Thyroid gland (tissue), 4 donors: Measurements from ENCODE around the gene UCKL1. TPM values are rescaled to one million over a fixed set of nuclear protein-coding genes. Genes with fewer than 3 reads are reported as not detected.

Source experiments
- DNase-seq, 2 donors: peaks; one replicate each; pipeline ENCODE4 v3.0.0-alpha.2; 2019
- H3K27ac ChIP-seq, 3 donors: fragments of 200-600 bp; sonication (generic); 1 replicate in 2 of 3; 2 replicates in 1 of 3; pipeline ENCODE4 v1.5.1; 2016 to 2019; ENCODE audit warnings: mild to moderate bottlenecking in 1 of 3, moderate library complexity in 1 of 3
- H3K27me3 ChIP-seq: fragments of 200-600 bp; sonication (generic); one replicate; pipeline ENCODE4 v1.5.1; 2019
- H3K36me3 ChIP-seq, 2 donors: fragments of 200-600 bp; sonication (generic); one replicate each; pipeline ENCODE4 v1.5.1; 2016 to 2019
- H3K4me1 ChIP-seq, 2 donors: fragments of 200-600 bp; sonication (generic); one replicate each; pipeline ENCODE4 v1.5.1; 2017 to 2019
- H3K4me3 ChIP-seq, 3 donors: fragments of 200-600 bp; sonication (generic); replicated peaks in 1 of 3; 1 replicate in 2 of 3; 2 replicates in 1 of 3; pipeline ENCODE4 v1.5.1; 2016; ENCODE audit warnings: mild to moderate bottlenecking in 1 of 3
- H3K9me3 ChIP-seq: fragments of 200-600 bp; sonication (generic); one replicate; pipeline ENCODE4 v1.5.1; 2017
- POLR2A ChIP-seq, 2 donors: fragments of 450-650 bp; IDR thresholded peaks; one replicate each; pipeline ENCODE4 v1.6.1; 2017; ENCODE audit warnings: antibody characterized with exemption in 2 of 2, mild to moderate bottlenecking in 2 of 2, moderate library complexity in 1 of 2
- WGBS, 2 donors: methylation state at CpG; one replicate each; pipeline ENCODE4 v1.1.5; 2017; 5-methylcytosine and 5-hydroxymethylcytosine counted together
- intact Hi-C: fragments of 100-400 bp; cut with DNase I; formaldehyde crosslinking; loops from one replicate; pipeline ENCODE4 v1.15.1; 2023
- total RNA-seq, 4 donors: library from RNA; depleted of rRNA; stranded (reverse); fragments of >200 nt; gene quantifications; one replicate each; pipeline ENCODE4 v1.2.3, GENCODE V29; 2016
- TF ChIP-seq, protein P1 (sequence below), 6 experiments: fragments of 200-600 bp in 3 of 6; fragments of 450-650 bp in 3 of 6; sonication (generic) in 3 of 6; IDR thresholded peaks; one replicate each; pipeline ENCODE4 v1.5.1; 2016 to 2019; ENCODE audit warnings: antibody characterized with exemption in 6 of 6, mild to moderate bottlenecking in 2 of 6, inconsistent platforms in 1 of 6, moderate library complexity in 1 of 6

UCKL1 gene
- total RNA-seq, 4 donors from 2014 or later, result 21.6 to 44.3 (median 29.3) TPM

DNA sequence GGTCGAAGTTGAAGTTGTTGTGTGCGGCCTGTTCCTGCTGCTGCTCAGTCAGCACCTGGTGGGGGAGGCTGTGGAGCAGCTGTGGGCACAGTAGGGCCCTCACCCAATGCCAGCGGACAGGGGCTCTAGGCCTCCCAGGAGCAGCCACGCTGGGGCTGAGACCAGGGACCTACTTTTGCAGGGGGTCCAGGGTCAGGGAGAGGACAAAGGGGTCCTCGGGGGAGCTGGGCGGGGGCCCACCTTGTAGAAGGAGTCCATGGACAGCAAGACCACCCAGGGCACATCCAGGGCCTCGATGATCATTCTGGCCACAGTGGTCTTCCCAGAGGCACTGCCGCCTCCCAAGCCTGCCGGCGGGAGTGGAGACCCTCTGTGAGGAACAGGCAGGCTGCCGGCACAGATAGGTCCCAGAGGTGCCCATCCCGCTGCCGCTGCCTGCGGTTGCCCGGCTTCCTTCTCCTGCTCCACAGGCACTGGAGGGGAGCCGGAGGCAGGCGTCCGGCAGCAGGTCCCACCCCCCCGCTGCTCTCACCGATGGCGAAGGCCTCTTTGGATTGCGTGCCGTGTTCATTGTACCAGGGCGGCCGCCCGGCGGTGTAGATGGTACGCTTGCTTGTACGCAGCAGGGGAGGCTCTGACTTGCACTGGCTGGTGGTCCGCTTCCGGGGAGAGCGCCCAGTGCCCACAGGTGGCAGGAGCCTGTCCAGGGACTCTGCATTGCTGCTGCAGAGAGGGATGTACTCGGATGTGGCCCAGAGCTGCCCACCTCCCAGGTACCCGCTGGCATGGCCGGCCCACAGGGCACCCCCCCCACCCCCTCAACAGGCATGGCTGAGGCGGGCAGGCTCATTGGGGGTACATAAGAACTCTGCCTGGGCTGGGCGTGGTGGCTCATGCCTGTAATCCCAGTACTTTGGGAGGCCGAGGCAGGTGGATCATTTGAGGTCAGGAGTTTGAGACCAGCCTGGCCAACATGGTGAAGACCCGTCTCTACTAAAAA is 10.0 kb downstream of the UCKL1 start:
- intact Hi-C loops, result no loop called here
- DNase-seq, result no peak
- WGBS, 2 donors, result 96 to 97% methylated on average over 17 to 26 of the region's 39 CpGs
- TF ChIP-seq POLR2A (IDR thresholded peaks at IDR 0.05), result no peak
- TF ChIP-seq, protein P1, sequence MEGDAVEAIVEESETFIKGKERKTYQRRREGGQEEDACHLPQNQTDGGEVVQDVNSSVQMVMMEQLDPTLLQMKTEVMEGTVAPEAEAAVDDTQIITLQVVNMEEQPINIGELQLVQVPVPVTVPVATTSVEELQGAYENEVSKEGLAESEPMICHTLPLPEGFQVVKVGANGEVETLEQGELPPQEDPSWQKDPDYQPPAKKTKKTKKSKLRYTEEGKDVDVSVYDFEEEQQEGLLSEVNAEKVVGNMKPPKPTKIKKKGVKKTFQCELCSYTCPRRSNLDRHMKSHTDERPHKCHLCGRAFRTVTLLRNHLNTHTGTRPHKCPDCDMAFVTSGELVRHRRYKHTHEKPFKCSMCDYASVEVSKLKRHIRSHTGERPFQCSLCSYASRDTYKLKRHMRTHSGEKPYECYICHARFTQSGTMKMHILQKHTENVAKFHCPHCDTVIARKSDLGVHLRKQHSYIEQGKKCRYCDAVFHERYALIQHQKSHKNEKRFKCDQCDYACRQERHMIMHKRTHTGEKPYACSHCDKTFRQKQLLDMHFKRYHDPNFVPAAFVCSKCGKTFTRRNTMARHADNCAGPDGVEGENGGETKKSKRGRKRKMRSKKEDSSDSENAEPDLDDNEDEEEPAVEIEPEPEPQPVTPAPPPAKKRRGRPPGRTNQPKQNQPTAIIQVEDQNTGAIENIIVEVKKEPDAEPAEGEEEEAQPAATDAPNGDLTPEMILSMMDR (IDR thresholded peaks at IDR 0.05), result no peak
- Histone ChIP-seq H3K9me3 (no peaks in the 10 kb centered on the region), H3K4me1 (peaks cover 26 to 40% of the 10 kb centered on the region in 2 donors), H3K4me3 (no peak overlapping the region), H3K27me3 (no peaks in the 10 kb centered on the region), H3K27ac (no peak overlapping the region), H3K36me3 (peaks cover 23 to 37% of the 10 kb centered on the region in 2 donors)

DNA sequence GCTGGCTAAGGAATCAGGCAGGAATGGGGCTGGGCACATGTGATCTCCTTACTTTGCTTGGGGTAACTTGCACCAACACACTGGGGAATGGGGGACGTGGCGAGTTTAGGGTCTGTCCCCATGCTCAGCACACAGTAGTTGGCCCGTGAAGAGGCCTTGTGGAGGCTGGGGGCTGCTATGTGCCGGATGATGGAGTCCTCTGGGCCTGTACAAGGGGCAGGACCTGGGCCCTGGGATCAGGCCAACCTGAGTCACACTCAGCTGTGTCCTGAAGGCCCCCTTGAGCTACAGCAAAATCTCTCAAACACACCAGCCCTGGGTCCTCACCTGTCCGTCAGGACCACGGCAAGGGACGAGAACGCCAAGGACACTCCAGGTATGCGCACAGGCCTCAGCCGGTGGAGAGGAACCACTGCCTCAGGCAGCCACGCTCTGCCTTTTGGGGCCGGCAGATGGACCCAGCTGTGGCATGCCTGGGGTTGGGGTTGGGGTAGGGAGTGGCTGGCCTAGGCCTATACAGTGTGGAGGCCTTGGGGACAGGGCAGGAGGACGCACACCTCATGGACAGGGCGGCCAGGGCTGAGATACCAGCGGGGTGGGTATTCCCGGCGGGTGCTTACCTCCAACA is 11.1 kb downstream of the UCKL1 start:
- intact Hi-C loops, result no loop called here
- 87 to 92% methylated on average over 4 to 17 of the region's 17 CpGs for whole genome bisulfite sequencing, 2 donors
- no peak for DNase-seq

DNA sequence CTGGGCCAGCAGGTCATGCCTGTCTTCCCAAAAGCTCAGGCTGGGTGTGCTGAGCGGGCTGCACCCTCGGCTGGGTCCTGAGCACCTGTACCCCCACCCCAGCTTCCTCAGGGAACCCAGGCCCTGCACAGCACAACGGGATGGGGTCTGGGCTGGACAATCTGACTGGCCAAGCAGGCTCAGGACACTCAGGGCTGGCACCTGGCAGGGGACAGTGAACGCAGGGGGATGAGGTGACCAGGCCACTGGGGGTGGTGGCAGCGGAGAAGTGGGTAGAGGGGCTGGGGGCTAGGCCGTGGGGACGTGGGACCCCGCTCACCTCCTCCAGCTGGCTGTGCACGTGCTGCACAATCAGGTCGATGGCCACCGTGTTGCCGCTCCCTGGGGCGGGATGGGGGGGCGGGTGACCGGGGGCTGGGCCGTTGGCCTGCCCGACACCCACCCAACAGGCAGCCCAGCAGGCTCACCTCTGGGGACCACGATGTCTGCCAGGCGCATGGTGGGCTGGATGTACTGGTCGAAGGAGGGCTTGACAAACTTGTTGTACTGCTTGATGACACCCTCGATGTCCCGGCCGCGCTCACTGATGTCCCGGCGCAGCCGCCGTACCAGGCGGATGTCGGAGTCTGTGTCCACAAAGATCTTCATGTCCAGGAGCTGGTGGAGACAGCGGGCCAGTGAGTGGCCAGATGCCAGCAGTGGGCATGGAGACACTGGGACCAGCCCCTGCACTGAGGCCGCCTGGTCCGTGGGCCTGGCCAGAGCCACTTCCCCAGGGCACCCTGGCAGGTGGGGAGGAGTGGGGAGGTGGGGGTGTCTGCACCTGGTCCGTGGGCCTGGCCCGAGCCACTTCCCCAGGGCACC is 11.9 kb downstream of the UCKL1 start:
- TF ChIP-seq, protein P1 (IDR thresholded peaks at IDR 0.05), result no peak
- no peak for TF ChIP-seq POLR2A (IDR thresholded peaks at IDR 0.05)
- Histone ChIP-seq H3K4me3 (no peak overlapping the region), H3K27me3 (no peaks in the 10 kb centered on the region), H3K27ac (no peak overlapping the region), H3K4me1 (peaks cover 9 to 21% of the 10 kb centered on the region in 2 donors), H3K36me3 (peaks cover 37 to 53% of the 10 kb centered on the region in 2 donors), H3K9me3 (no peaks in the 10 kb centered on the region)
- DNase-seq, result no peak
- 89 to 94% methylated on average over 14 to 28 of the region's 35 CpGs for WGBS, 2 donors
- intact Hi-C loops, result no loop called here

More for the DNA sequence above, 11.1 kb downstream of the UCKL1 start:
- Histone ChIP-seq H3K4me1 (peaks cover 16 to 30% of the 10 kb centered on the region in 2 donors), H3K27ac (no peak overlapping the region), H3K9me3 (no peaks in the 10 kb centered on the region), H3K4me3 (no peak overlapping the region), H3K36me3 (peaks cover 33 to 48% of the 10 kb centered on the region in 2 donors), H3K27me3 (no peaks in the 10 kb centered on the region)
- TF ChIP-seq POLR2A (IDR thresholded peaks at IDR 0.05), result no peak
- TF ChIP-seq, protein P1 (IDR thresholded peaks at IDR 0.05), result no peak

DNA sequence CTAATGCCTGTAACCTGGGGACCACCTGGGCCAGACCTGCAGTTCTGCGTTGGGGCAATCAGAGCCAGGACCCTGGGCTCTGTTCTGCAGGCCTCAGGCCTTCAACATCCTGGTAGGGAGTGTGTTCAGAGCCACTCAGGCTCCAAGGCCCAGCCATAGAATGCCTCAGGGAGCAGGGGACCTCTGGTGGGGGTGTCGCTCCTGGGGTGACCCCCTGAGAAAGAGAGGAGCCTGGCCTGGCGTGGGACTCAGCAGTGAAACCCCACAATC is 12.5 kb downstream of the UCKL1 start:
- Histone ChIP-seq H3K4me3 (no peak overlapping the region), H3K36me3 (peaks cover 37 to 55% of the 10 kb centered on the region in 2 donors), H3K9me3 (no peaks in the 10 kb centered on the region), H3K27ac (no peak overlapping the region), H3K27me3 (no peaks in the 10 kb centered on the region), H3K4me1 (peaks cover 3 to 16% of the 10 kb centered on the region in 2 donors)
- no peak for DNase-seq
- intact Hi-C loops, result no loop called here
- WGBS, 2 donors, result 100% methylated on average over 1 of the region's 3 CpGs
- no peak for TF ChIP-seq POLR2A (IDR thresholded peaks at IDR 0.05)
